ENCODE results near the gene RNF217.
"Not testable (repeated sequence)": the region's sequence is repeated elsewhere in the genome, so short reads cannot be mapped to it uniquely, and the experiment has no call there.

Gene RNF217

GRCh38 chr6:124965424-124965850 lies 3.2 kb downstream of the RNF217 start:
- peaks cover 32% of the 10 kb centered on the region for H3K27me3 Mint-ChIP-seq
- not testable (repeated sequence) for H3K4me3 Mint-ChIP-seq; H3K36me3 Mint-ChIP-seq (ENCODE audit: insufficient read depth); H3K4me1 Mint-ChIP-seq; H3K27ac Mint-ChIP-seq (ENCODE audit: low read depth); ATAC-seq (replicated peaks; ENCODE audit: extremely low read depth, poor library complexity, severe bottlenecking); DNase-seq (ENCODE audit: low spot score in 2 of 2); H3K9me3 Mint-ChIP-seq

GRCh38 chr6:124967444-124967843 lies 5.2 kb downstream of the RNF217 start:
- DNase-seq (ENCODE audit: low spot score in 2 of 2) (no peak), ATAC-seq (replicated peaks; ENCODE audit: extremely low read depth, poor library complexity, severe bottlenecking) (no peak)
- H3K36me3 Mint-ChIP-seq (ENCODE audit: insufficient read depth): peaks cover 2% of the 10 kb centered on the region
- peaks cover 13% of the 10 kb centered on the region for H3K9me3 Mint-ChIP-seq
- no peak overlapping the region for H3K27ac Mint-ChIP-seq (ENCODE audit: low read depth)
- no peak overlapping the region for H3K4me3 Mint-ChIP-seq
- H3K27me3 Mint-ChIP-seq: peaks cover 19% of the 10 kb centered on the region
- H3K4me1 Mint-ChIP-seq: no peaks in the 10 kb centered on the region

GRCh38 chr6:124968401-124968800 lies 6.2 kb downstream of the RNF217 start:
- ATAC-seq (replicated peaks; ENCODE audit: extremely low read depth, poor library complexity, severe bottlenecking) (no peak), DNase-seq (ENCODE audit: low spot score in 2 of 2) (no peak)
- Mint-ChIP-seq H3K4me1 (no peaks in the 10 kb centered on the region), H3K4me3 (no peak overlapping the region), H3K27me3 (peaks cover 13% of the 10 kb centered on the region), H3K36me3 (ENCODE audit: insufficient read depth) (peaks cover 2% of the 10 kb centered on the region), H3K27ac (ENCODE audit: low read depth) (no peak overlapping the region), H3K9me3 (peaks cover 11% of the 10 kb centered on the region)

- Mint-ChIP-seq H3K36me3 (ENCODE audit: insufficient read depth) (peaks cover 2% of the 10 kb centered on the region), H3K4me1 (no peaks in the 10 kb centered on the region), H3K27me3 (no peaks in the 10 kb centered on the region), H3K4me3 (no peak overlapping the region), H3K27ac (ENCODE audit: low read depth) (no peak overlapping the region), H3K9me3 (peaks cover 9% of the 10 kb centered on the region)
- no peak for DNase-seq (ENCODE audit: low spot score in 2 of 2)
- ATAC-seq (replicated peaks; ENCODE audit: extremely low read depth, poor library complexity, severe bottlenecking): no peak
Measured at GRCh38 chr6:124970243-124970642, 8.0 kb downstream of the RNF217 start.

- Mint-ChIP-seq H3K27me3 (no peaks in the 10 kb centered on the region), H3K27ac (ENCODE audit: low read depth) (no peak overlapping the region), H3K36me3 (ENCODE audit: insufficient read depth) (peaks cover 2% of the 10 kb centered on the region), H3K9me3 (peaks cover 9% of the 10 kb centered on the region), H3K4me1 (no peaks in the 10 kb centered on the region), H3K4me3 (no peak overlapping the region)
- ATAC-seq (replicated peaks; ENCODE audit: extremely low read depth, poor library complexity, severe bottlenecking): no peak
- no peak for DNase-seq (ENCODE audit: low spot score in 2 of 2)
Measured at GRCh38 chr6:124970763-124971162, 8.5 kb downstream of the RNF217 start.

- peaks cover 9% of the 10 kb centered on the region for H3K9me3 Mint-ChIP-seq
- no peaks in the 10 kb centered on the region for H3K4me1 Mint-ChIP-seq
- no peak overlapping the region for H3K4me3 Mint-ChIP-seq
- no peak for DNase-seq (ENCODE audit: low spot score in 2 of 2)
- H3K27me3 Mint-ChIP-seq: peaks cover 6% of the 10 kb centered on the region
- no peak overlapping the region for H3K27ac Mint-ChIP-seq (ENCODE audit: low read depth)
- ATAC-seq (replicated peaks; ENCODE audit: extremely low read depth, poor library complexity, severe bottlenecking): no peak
- H3K36me3 Mint-ChIP-seq (ENCODE audit: insufficient read depth): no peaks in the 10 kb centered on the region
Measured at GRCh38 chr6:124973780-124974179, 11.5 kb downstream of the RNF217 start.

- Mint-ChIP-seq H3K9me3 (peaks cover 16% of the 10 kb centered on the region), H3K4me1 (no peaks in the 10 kb centered on the region), H3K4me3 (no peak overlapping the region), H3K36me3 (ENCODE audit: insufficient read depth) (no peaks in the 10 kb centered on the region), H3K27ac (ENCODE audit: low read depth) (no peak overlapping the region), H3K27me3 (peaks cover 11% of the 10 kb centered on the region)
- DNase-seq (ENCODE audit: low spot score in 2 of 2) (no peak), ATAC-seq (replicated peaks; ENCODE audit: extremely low read depth, poor library complexity, severe bottlenecking) (no peak)
Measured at GRCh38 chr6:124974771-124975377, 12.6 kb downstream of the RNF217 start.

- no peak for DNase-seq (ENCODE audit: low spot score in 2 of 2)
- no peak overlapping the region for H3K4me3 Mint-ChIP-seq
- no peaks in the 10 kb centered on the region for H3K36me3 Mint-ChIP-seq (ENCODE audit: insufficient read depth)
- no peak for ATAC-seq (replicated peaks; ENCODE audit: extremely low read depth, poor library complexity, severe bottlenecking)
- peaks cover 8% of the 10 kb centered on the region for H3K9me3 Mint-ChIP-seq
- H3K27ac Mint-ChIP-seq (ENCODE audit: low read depth): no peak overlapping the region
- H3K27me3 Mint-ChIP-seq: peaks cover 19% of the 10 kb centered on the region
- H3K4me1 Mint-ChIP-seq: no peaks in the 10 kb centered on the region
Measured at GRCh38 chr6:124977067-124977908, 15.1 kb downstream of the RNF217 start.

GRCh38 chr6:124978451-124979293 lies 16.4 kb downstream of the RNF217 start:
- DNase-seq (ENCODE audit: low spot score in 2 of 2): no peak
- H3K4me1 Mint-ChIP-seq: no peaks in the 10 kb centered on the region
- peaks cover 7% of the 10 kb centered on the region for H3K9me3 Mint-ChIP-seq
- H3K4me3 Mint-ChIP-seq: no peak overlapping the region
- H3K36me3 Mint-ChIP-seq (ENCODE audit: insufficient read depth): no peaks in the 10 kb centered on the region
- H3K27ac Mint-ChIP-seq (ENCODE audit: low read depth): no peak overlapping the region
- peaks cover 19% of the 10 kb centered on the region for H3K27me3 Mint-ChIP-seq
- no peak for ATAC-seq (replicated peaks; ENCODE audit: extremely low read depth, poor library complexity, severe bottlenecking)

GRCh38 chr6:124979294-124979678 lies 17.0 kb downstream of the RNF217 start:
- no peak for DNase-seq (ENCODE audit: low spot score in 2 of 2)
- no peak overlapping the region for H3K27ac Mint-ChIP-seq (ENCODE audit: low read depth)
- H3K4me3 Mint-ChIP-seq: no peak overlapping the region
- no peaks in the 10 kb centered on the region for H3K36me3 Mint-ChIP-seq (ENCODE audit: insufficient read depth)
- H3K9me3 Mint-ChIP-seq: peaks cover 7% of the 10 kb centered on the region
- peaks cover 19% of the 10 kb centered on the region for H3K27me3 Mint-ChIP-seq
- ATAC-seq (replicated peaks; ENCODE audit: extremely low read depth, poor library complexity, severe bottlenecking): no peak
- no peaks in the 10 kb centered on the region for H3K4me1 Mint-ChIP-seq

- H3K27ac Mint-ChIP-seq (ENCODE audit: low read depth): no peak overlapping the region
- peaks cover 19% of the 10 kb centered on the region for H3K27me3 Mint-ChIP-seq
- H3K4me3 Mint-ChIP-seq: no peak overlapping the region
- ATAC-seq (replicated peaks; ENCODE audit: extremely low read depth, poor library complexity, severe bottlenecking) (no peak), DNase-seq (ENCODE audit: low spot score in 2 of 2) (no peak)
- H3K36me3 Mint-ChIP-seq (ENCODE audit: insufficient read depth): peaks cover 2% of the 10 kb centered on the region
- H3K9me3 Mint-ChIP-seq: peaks cover 7% of the 10 kb centered on the region
- H3K4me1 Mint-ChIP-seq: no peaks in the 10 kb centered on the region
Measured at GRCh38 chr6:124982669-124983068, 20.4 kb downstream of the RNF217 start.

- Mint-ChIP-seq H3K4me3 (no peak overlapping the region), H3K9me3 (peaks cover 7% of the 10 kb centered on the region), H3K27ac (ENCODE audit: low read depth) (no peak overlapping the region), H3K36me3 (ENCODE audit: insufficient read depth) (peaks cover 2% of the 10 kb centered on the region), H3K27me3 (peaks cover 15% of the 10 kb centered on the region), H3K4me1 (no peaks in the 10 kb centered on the region)
- DNase-seq (ENCODE audit: low spot score in 2 of 2) (no peak), ATAC-seq (replicated peaks; ENCODE audit: extremely low read depth, poor library complexity, severe bottlenecking) (no peak)
Measured at GRCh38 chr6:124983383-124984083, 21.3 kb downstream of the RNF217 start.

Measured in central memory CD8-positive, alpha-beta T cell (primary cell).